ENCODE results near the gene RASGRF1. TPM values are rescaled to one million over a fixed set of nuclear protein-coding genes. Genes with fewer than 3 reads are reported as not detected.

The RASGRF1 gene
- total and polyA plus RNA-seq, 7 donors: 0.03 to 0.05 TPM; not detected in 5

DNA sequence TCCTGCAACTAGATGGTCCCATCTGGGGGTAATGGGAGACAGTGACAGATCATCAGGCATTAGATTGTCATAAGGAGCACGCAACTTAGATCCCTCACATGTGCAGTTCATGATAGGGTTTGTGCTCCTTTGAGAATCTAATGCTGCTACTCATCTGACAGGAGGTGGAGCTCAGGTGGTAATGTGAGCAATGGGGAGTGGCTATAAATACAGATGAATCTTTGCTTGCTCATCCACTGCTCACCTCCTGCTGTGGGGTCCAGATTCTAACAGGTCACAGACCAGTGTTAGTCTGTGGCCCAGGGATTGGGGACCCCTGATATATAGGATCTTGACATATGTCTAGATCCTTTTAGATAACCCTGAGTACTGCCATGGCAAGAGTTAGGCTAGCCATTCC lies 52.7 kb downstream of the RASGRF1 start:
- intact Hi-C loops (cut with DNase I): no loop called here
- 88 to 97% (median 92%) methylated on average over 1 of the region's 1 CpG for WGBS, 3 donors
- no peaks in the 10 kb centered on the region for H3K9me3 ChIP-seq
- ATAC-seq: no peak
- no peaks in the 10 kb centered on the region for H3K36me3 ChIP-seq (ENCODE audit: insufficient read depth in 1 of 2, low read depth in 1 of 2)
- TF ChIP-seq, protein P1, sequence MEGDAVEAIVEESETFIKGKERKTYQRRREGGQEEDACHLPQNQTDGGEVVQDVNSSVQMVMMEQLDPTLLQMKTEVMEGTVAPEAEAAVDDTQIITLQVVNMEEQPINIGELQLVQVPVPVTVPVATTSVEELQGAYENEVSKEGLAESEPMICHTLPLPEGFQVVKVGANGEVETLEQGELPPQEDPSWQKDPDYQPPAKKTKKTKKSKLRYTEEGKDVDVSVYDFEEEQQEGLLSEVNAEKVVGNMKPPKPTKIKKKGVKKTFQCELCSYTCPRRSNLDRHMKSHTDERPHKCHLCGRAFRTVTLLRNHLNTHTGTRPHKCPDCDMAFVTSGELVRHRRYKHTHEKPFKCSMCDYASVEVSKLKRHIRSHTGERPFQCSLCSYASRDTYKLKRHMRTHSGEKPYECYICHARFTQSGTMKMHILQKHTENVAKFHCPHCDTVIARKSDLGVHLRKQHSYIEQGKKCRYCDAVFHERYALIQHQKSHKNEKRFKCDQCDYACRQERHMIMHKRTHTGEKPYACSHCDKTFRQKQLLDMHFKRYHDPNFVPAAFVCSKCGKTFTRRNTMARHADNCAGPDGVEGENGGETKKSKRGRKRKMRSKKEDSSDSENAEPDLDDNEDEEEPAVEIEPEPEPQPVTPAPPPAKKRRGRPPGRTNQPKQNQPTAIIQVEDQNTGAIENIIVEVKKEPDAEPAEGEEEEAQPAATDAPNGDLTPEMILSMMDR (IDR thresholded peaks at IDR 0.05): no peak
- H3K27me3 ChIP-seq (ENCODE audit: insufficient read depth in 3 of 3, low read length in 2 of 3): peaks cover 0 to 8% (median 6%) of the 10 kb centered on the region in 3 donors
- H3K4me1 ChIP-seq: no peaks in the 10 kb centered on the region
- H3K27ac ChIP-seq: no peak overlapping the region
- H3K4me3 ChIP-seq: no peak overlapping the region
- no peak for DNase-seq

DNA sequence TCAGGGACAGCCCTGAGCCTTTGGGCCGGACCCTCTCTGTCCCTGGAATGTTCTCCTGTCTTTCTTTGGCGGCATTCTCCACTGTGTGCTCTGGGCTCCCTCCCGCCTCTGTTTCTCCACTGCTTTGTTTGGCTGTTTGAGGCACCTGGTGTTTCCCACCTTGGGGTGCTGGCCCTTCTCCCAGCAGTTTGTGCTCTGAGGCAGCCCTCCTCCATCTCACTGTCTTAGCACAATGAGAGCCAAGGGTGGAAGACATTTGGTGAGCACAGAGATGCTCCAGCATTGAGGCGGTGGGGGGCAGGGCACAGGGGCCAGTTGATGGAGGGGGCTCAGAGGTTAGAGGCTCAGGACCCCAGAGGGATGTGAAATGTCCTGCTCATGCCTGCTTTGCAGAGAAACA lies 54.3 kb downstream of the RASGRF1 start:
- intact Hi-C loops (cut with DNase I): no loop called here
- Histone ChIP-seq H3K27me3 (ENCODE audit: insufficient read depth in 3 of 3, low read length in 2 of 3) (peaks cover 0 to 8% (median 4%) of the 10 kb centered on the region in 3 donors), H3K36me3 (ENCODE audit: insufficient read depth in 1 of 2, low read depth in 1 of 2) (no peaks in the 10 kb centered on the region), H3K9me3 (no peaks in the 10 kb centered on the region), H3K27ac (no peak overlapping the region), H3K4me3 (no peak overlapping the region), H3K4me1 (no peaks in the 10 kb centered on the region)
- no peak for ATAC-seq
- TF ChIP-seq, protein P1 (IDR thresholded peaks at IDR 0.05): no peak
- WGBS, 3 donors: 68 to 87% (median 86%) methylated on average over 4 of the region's 4 CpGs
- no peak for DNase-seq

DNA sequence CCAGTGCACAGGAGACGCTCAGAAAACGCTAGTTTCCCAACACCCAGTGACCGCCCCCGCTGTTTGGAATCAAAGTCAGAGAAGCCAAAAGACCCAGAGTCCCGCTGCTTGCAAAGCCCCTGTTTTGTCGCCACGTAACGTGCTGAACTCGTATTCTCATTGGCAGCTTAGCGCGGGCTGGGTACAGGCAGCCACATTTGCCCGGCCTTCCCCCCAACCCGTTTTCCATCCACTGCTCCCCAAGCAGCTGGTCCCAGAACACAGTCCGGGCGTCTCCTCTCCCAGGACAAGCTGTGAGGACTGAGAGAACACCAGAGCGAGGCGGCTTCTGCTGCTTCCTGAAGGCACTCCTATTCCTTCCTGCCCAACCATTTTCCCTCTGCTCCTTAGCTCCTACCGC lies 54.8 kb downstream of the RASGRF1 start:
- intact Hi-C loops (cut with DNase I): no loop called here
- Histone ChIP-seq H3K27me3 (ENCODE audit: insufficient read depth in 3 of 3, low read length in 2 of 3) (peaks cover 0 to 8% (median 4%) of the 10 kb centered on the region in 3 donors), H3K4me1 (no peaks in the 10 kb centered on the region), H3K36me3 (ENCODE audit: insufficient read depth in 1 of 2, low read depth in 1 of 2) (no peaks in the 10 kb centered on the region), H3K4me3 (no peak overlapping the region), H3K27ac (no peak overlapping the region), H3K9me3 (no peaks in the 10 kb centered on the region)
- DNase-seq (no peak), ATAC-seq (no peak)
- 22 to 34% (median 25%) methylated on average over 18 of the region's 18 CpGs for WGBS, 3 donors
- TF ChIP-seq, protein P1 (IDR thresholded peaks at IDR 0.05): no peak

DNA sequence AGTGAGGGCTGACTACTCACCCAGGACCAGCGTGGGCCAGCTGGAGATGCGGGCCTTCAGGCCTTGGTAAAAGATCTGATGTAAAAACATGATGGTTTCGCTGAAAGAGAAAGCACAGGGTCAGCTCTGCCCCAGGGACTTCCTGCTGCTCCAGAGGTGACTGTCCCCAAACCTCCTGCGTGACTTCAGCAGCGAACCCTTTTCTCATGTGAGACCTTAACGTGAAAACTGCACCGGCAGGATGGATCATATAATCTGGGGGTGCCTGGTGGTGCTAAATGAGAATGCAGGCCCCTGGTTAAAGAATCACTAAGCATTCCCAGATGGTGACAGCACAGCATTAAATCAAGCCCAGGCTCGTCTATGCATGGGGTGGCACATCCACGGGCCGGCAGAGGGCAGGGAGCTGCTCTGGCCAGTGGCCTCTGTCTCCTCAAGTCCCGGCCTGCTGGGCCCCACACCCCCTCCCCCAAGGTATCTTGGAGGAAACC lies 55.4 kb downstream of the RASGRF1 start:
- Histone ChIP-seq H3K4me1 (no peaks in the 10 kb centered on the region), H3K4me3 (no peak overlapping the region), H3K9me3 (no peaks in the 10 kb centered on the region), H3K27me3 (ENCODE audit: insufficient read depth in 3 of 3, low read length in 2 of 3) (peaks cover 0 to 8% (median 4%) of the 10 kb centered on the region in 3 donors), H3K27ac (no peak overlapping the region), H3K36me3 (ENCODE audit: insufficient read depth in 1 of 2, low read depth in 1 of 2) (no peaks in the 10 kb centered on the region)
- TF ChIP-seq, protein P1 (IDR thresholded peaks at IDR 0.05): no peak
- WGBS, 3 donors: 46 to 55% (median 52%) methylated on average over 11 of the region's 11 CpGs
- intact Hi-C loops (cut with DNase I): no loop called here
- DNase-seq (no peak), ATAC-seq (no peak)

DNA sequence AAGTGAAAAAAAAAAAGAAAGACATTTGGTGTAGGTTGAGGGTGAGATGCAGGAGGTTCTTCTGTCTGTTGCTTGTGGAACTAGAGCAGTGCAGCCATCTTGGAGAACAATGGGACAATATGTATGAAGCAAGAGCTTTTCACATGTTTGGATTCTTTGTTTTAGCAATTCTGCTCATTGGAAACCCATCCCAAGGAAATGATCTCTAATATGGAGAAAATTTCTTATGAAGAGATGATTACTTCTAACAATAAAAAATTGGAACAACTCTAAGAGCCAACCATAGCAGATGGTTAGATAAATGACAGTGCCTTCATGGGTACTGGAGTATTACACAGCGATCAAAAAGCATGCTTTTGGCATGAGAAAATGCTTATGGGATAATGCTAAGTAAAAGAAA lies 56.3 kb downstream of the RASGRF1 start:
- H3K27ac ChIP-seq: no peak overlapping the region
- no peaks in the 10 kb centered on the region for H3K9me3 ChIP-seq
- no peak overlapping the region for H3K4me3 ChIP-seq
- peaks cover 0 to 8% (median 4%) of the 10 kb centered on the region in 3 donors for H3K27me3 ChIP-seq (ENCODE audit: insufficient read depth in 3 of 3, low read length in 2 of 3)
- no peaks in the 10 kb centered on the region for H3K4me1 ChIP-seq
- DNase-seq (no peak), ATAC-seq (no peak)
- intact Hi-C loops (cut with DNase I): no loop called here
- TF ChIP-seq, protein P1 (IDR thresholded peaks at IDR 0.05): no peak
- 89 to 93% (median 91%) methylated on average over 1 of the region's 1 CpG for WGBS, 3 donors
- no peaks in the 10 kb centered on the region for H3K36me3 ChIP-seq (ENCODE audit: insufficient read depth in 1 of 2, low read depth in 1 of 2)
